Muscle of leg (tissue), 11 donors: ENCODE data around the gene PAK4. TPM values are rescaled to one million over a fixed set of nuclear protein-coding genes. Genes with fewer than 3 reads are reported as not detected.
"Not testable (repeated sequence)": the region's sequence is repeated elsewhere in the genome, so short reads cannot be mapped to it uniquely, and the experiment has no call there.

Experiments used
- DNase-seq: peaks from one replicate; pipeline ENCODE4 v3.0.0; 2013
- H3K27ac ChIP-seq: one replicate; pipeline ENCODE4 v1.5.1; 2013; ENCODE audit warnings: mild to moderate bottlenecking, low read length, control low read depth
- H3K27me3 ChIP-seq: one replicate; pipeline ENCODE4 v1.6.1; 2013; ENCODE audit warnings: low read length; ENCODE audit not compliant: control insufficient read depth, insufficient read depth
- H3K36me3 ChIP-seq: one replicate; pipeline ENCODE4 v1.6.1; 2013; ENCODE audit warnings: low read length; ENCODE audit not compliant: control insufficient read depth, insufficient read depth
- H3K4me1 ChIP-seq: one replicate; pipeline ENCODE4 v1.6.1; 2013; ENCODE audit warnings: low read length; ENCODE audit not compliant: control insufficient read depth, insufficient read depth
- H3K4me3 ChIP-seq: one replicate; pipeline ENCODE4 v1.5.1; 2013; ENCODE audit warnings: low read length, control low read depth
- H3K9me3 ChIP-seq: replicated peaks from 2 replicates; pipeline ENCODE4 v1.6.1; 2013; ENCODE audit warnings: low read depth, low read length; ENCODE audit not compliant: control insufficient read depth
- WGBS: methylation state at CpG from one replicate; pipeline ENCODE4 v1.1.5; 2013; ENCODE audit warnings: missing lambda C conversion rate; ENCODE audit not compliant: insufficient coverage; 5-methylcytosine and 5-hydroxymethylcytosine counted together
- polyA plus RNA-seq, 8 donors: library from polyadenylated mRNA; unstranded; fragments of 120-200 nt; gene quantifications; one replicate each; pipeline versions ENCODE4 v1.2.1 to v1.2.3, GENCODE V29; 2013; ENCODE audit warnings: inconsistent platforms in 1 of 8, low replicate concordance in 1 of 8; ENCODE audit not compliant: insufficient read length in 8 of 8, insufficient read depth in 1 of 8
- total RNA-seq: library from RNA; stranded (reverse); fragments of 120-200 nt; gene quantifications from one replicate; pipeline ENCODE4 v1.2.4, GENCODE V29; 2013

PAK4 gene
- total and polyA plus RNA-seq, 9 donors, result 3.5 to 29.2 (median 20.4) TPM

GRCh38 chr19:39218230-39219007, 92.8 kb downstream of the PAK4 start:
- Histone ChIP-seq H3K4me3 (no peak overlapping the region), H3K4me1 (no peaks in the 10 kb centered on the region), H3K9me3 (no peaks in the 10 kb centered on the region), H3K27me3 (no peaks in the 10 kb centered on the region), H3K27ac (no peak overlapping the region), H3K36me3 (no peaks in the 10 kb centered on the region)
- no peak for DNase-seq
- 78% methylated on average over 13 of the region's 15 CpGs for WGBS

GRCh38 chr19:39219108-39219507, 93.5 kb downstream of the PAK4 start:
- H3K27ac ChIP-seq, DNase-seq, H3K27me3 ChIP-seq, H3K9me3 ChIP-seq, H3K36me3 ChIP-seq, H3K4me3 ChIP-seq, H3K4me1 ChIP-seq: not testable (repeated sequence)
- WGBS, result 80% methylated on average over 3 of the region's 10 CpGs

DNA sequence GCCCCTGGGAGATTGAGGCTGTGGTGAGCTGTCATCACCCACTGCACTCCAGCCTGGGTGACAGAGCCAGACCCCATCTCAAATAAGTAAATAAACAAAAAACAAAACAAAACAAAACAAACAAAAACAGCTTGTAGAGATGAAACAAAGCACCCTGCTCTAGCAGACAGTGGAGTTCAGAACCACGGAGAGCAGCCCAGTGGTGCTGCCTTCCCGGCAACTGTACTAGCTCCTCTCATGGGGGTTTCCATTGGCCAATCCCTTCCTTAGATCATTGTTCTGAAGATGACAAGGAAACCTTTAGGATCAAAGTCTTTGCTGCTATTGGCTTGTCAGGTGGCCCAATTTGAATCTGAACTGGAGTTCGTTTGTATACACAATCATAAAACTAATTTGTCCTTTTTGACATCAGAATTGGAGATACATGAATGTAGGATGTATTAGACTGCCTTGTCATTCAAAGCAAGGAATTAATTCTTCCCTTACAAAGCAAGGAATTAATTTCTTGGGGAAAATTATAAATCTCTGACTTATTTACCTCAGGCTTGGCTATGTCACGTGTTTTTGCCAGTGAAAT, 98.2 kb downstream of the PAK4 start:
- H3K4me1 ChIP-seq, result no peaks in the 10 kb centered on the region
- H3K27ac ChIP-seq, result no peak overlapping the region
- no peaks in the 10 kb centered on the region for H3K9me3 ChIP-seq
- DNase-seq, result peak; percentile 36
- no peaks in the 10 kb centered on the region for H3K36me3 ChIP-seq
- WGBS, result 11% methylated on average over 2 of the region's 4 CpGs
- no peak overlapping the region for H3K4me3 ChIP-seq
- H3K27me3 ChIP-seq, result no peaks in the 10 kb centered on the region

DNA sequence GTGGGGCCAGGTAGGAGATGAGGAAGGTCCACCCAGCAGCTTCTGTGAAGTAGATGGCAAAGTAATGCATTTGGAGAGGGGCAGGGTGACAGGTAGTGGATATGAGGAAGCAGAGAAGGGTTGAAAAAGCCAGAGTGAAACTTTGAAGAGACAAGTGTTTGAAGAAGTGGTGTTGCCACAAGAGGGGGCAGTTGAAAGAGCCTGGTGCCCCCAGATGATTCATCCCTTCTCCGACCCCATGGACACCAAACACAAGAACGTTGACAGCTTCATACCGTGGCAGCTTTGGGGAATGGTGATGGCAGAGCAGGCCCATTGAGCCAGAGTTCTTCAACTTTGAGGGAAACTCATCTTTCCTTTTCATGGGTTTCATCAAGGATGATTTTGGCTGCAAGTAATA, 99.3 kb downstream of the PAK4 start:
- Histone ChIP-seq H3K36me3 (no peaks in the 10 kb centered on the region), H3K4me1 (no peaks in the 10 kb centered on the region), H3K27ac (no peak overlapping the region), H3K9me3 (no peaks in the 10 kb centered on the region), H3K27me3 (no peaks in the 10 kb centered on the region), H3K4me3 (no peak overlapping the region)
- 0% methylated on average over 1 of the region's 3 CpGs for WGBS
- no peak for DNase-seq

Other genes starting within 250 kb of the PAK4 start
- gene RINL, start 247.5 kb upstream of the PAK4 start, total RNA-seq, result 10.7 TPM
- gene RINL, start 247.5 kb upstream of the PAK4 start, polyA plus RNA-seq, result 10 to 100 TPM in 7 of 8 donors, 1 to 10 TPM in 1; 9.3 to 14.4 (median 11.8) TPM
- gene SIRT2, start 226.2 kb upstream of the PAK4 start, total RNA-seq, result 100 TPM
- 100 to 1,000 TPM in 6 of 8 donors, 10 to 100 TPM in 2; 92.7 to 129 (median 109) TPM for gene SIRT2, start 226.2 kb upstream of the PAK4 start, polyA plus RNA-seq
- gene NFKBIB, start 225.8 kb upstream of the PAK4 start, total RNA-seq, result 8.3 TPM
- gene NFKBIB, start 225.8 kb upstream of the PAK4 start, polyA plus RNA-seq, result 10 to 100 TPM in 6 of 8 donors, 1 to 10 TPM in 2; 9.8 to 11.6 (median 11.2) TPM
- gene CCER2, start 213.6 kb upstream of the PAK4 start, total RNA-seq, result 2.5 TPM
- gene CCER2, start 213.6 kb upstream of the PAK4 start, polyA plus RNA-seq, result 1 to 10 TPM; 4.4 to 9.2 (median 6.8) TPM
- 18.0 TPM for gene SARS2, start 195.0 kb upstream of the PAK4 start, total RNA-seq
- 10 to 100 TPM; 20.3 to 36.7 (median 26.9) TPM for gene SARS2, start 195.0 kb upstream of the PAK4 start, polyA plus RNA-seq
- gene MRPS12, start 194.8 kb upstream of the PAK4 start, total RNA-seq, result 19.6 TPM
- 10 to 100 TPM; 19.6 to 22.7 (median 20.8) TPM for gene MRPS12, start 194.8 kb upstream of the PAK4 start, polyA plus RNA-seq
- 30.7 TPM for gene FBXO17, start 150.0 kb upstream of the PAK4 start, total RNA-seq
- 10 to 100 TPM; 25.0 to 36.7 (median 28.8) TPM for gene FBXO17, start 150.0 kb upstream of the PAK4 start, polyA plus RNA-seq
- 1.4 TPM for gene FBXO27, start 93.2 kb upstream of the PAK4 start, total RNA-seq
- gene FBXO27, start 93.2 kb upstream of the PAK4 start, polyA plus RNA-seq, result 1 to 10 TPM; 1.5 to 5.5 (median 3.3) TPM
- gene ACP7, start 41.4 kb upstream of the PAK4 start, total RNA-seq, result 0.09 TPM
- under 1 TPM in 7 of 8 donors, not detected in 1; 0.05 to 0.28 (median 0.11) TPM for gene ACP7, start 41.4 kb upstream of the PAK4 start, polyA plus RNA-seq
- 0.04 TPM for gene NCCRP1, start 71.2 kb downstream of the PAK4 start, total RNA-seq
- under 1 TPM in 5 of 8 donors, not detected in 3; 0.12 to 0.35 (median 0.20) TPM for gene NCCRP1, start 71.2 kb downstream of the PAK4 start, polyA plus RNA-seq
- not detected for gene SYCN, start 78.5 kb downstream of the PAK4 start, total RNA-seq
- not detected for gene SYCN, start 78.5 kb downstream of the PAK4 start, polyA plus RNA-seq
- gene IFNL3, start 119.2 kb downstream of the PAK4 start, total RNA-seq, result not detected
- gene IFNL3, start 119.2 kb downstream of the PAK4 start, polyA plus RNA-seq, result not detected
- gene IFNL4, start 123.1 kb downstream of the PAK4 start, total RNA-seq, result 0.04 TPM
- gene IFNL4, start 123.1 kb downstream of the PAK4 start, polyA plus RNA-seq, result under 1 TPM in 1 of 8 donors, not detected in 7; 0.16 TPM
- gene IFNL2, start 142.6 kb downstream of the PAK4 start, total RNA-seq, result not detected
- gene IFNL2, start 142.6 kb downstream of the PAK4 start, polyA plus RNA-seq, result not detected
- not detected for gene IFNL1, start 170.6 kb downstream of the PAK4 start, total RNA-seq
- gene IFNL1, start 170.6 kb downstream of the PAK4 start, polyA plus RNA-seq, result not detected
- 0.31 TPM for gene LRFN1, start 195.1 kb downstream of the PAK4 start, total RNA-seq
- gene LRFN1, start 195.1 kb downstream of the PAK4 start, polyA plus RNA-seq, result 1 to 10 TPM in 4 of 8 donors, under 1 TPM in 4; 0.68 to 1.8 (median 1.0) TPM
- gene GMFG, start 210.3 kb downstream of the PAK4 start, total RNA-seq, result 25.8 TPM
- 10 to 100 TPM; 16.1 to 25.3 (median 18.9) TPM for gene GMFG, start 210.3 kb downstream of the PAK4 start, polyA plus RNA-seq
- gene SAMD4B, start 216.6 kb downstream of the PAK4 start, total RNA-seq, result 36.6 TPM
- gene SAMD4B, start 216.6 kb downstream of the PAK4 start, polyA plus RNA-seq, result 10 to 100 TPM; 66.9 to 99.6 (median 84.6) TPM